ENCODE data around the gene KDM7A.

DNA sequence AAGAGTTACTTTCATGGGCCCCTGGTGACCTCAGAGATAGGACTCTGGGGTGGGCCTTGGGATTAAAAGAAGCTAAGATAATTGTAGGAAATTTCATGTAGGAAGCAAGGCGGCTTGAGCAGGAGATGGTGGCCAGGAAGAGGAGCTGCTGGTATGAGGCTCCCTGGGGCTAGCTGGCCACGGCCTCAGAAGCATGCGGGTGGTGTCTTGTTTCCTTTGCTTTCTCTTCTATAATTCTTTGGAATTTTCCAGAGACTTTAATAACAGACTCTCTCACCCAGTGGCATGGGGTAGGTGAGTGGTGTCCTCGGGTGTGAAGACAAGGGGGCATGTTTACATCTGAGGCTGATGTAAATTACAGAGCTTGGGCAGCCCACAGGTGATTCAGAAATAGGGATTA, 41.9 kb upstream of the KDM7A start:
- TF ChIP-seq, protein P1, sequence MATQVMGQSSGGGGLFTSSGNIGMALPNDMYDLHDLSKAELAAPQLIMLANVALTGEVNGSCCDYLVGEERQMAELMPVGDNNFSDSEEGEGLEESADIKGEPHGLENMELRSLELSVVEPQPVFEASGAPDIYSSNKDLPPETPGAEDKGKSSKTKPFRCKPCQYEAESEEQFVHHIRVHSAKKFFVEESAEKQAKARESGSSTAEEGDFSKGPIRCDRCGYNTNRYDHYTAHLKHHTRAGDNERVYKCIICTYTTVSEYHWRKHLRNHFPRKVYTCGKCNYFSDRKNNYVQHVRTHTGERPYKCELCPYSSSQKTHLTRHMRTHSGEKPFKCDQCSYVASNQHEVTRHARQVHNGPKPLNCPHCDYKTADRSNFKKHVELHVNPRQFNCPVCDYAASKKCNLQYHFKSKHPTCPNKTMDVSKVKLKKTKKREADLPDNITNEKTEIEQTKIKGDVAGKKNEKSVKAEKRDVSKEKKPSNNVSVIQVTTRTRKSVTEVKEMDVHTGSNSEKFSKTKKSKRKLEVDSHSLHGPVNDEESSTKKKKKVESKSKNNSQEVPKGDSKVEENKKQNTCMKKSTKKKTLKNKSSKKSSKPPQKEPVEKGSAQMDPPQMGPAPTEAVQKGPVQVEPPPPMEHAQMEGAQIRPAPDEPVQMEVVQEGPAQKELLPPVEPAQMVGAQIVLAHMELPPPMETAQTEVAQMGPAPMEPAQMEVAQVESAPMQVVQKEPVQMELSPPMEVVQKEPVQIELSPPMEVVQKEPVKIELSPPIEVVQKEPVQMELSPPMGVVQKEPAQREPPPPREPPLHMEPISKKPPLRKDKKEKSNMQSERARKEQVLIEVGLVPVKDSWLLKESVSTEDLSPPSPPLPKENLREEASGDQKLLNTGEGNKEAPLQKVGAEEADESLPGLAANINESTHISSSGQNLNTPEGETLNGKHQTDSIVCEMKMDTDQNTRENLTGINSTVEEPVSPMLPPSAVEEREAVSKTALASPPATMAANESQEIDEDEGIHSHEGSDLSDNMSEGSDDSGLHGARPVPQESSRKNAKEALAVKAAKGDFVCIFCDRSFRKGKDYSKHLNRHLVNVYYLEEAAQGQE (IDR thresholded peaks at IDR 0.05; ENCODE audit: low read depth, low read length): no peak
- no peak for TF ChIP-seq CTCF (IDR thresholded peaks at IDR 0.05)
- TF ChIP-seq EP300 (IDR thresholded peaks at IDR 0.05; ENCODE audit: borderline replicate concordance in 1 of 2, low read depth in 1 of 2, low read length in 1 of 2): no peak
- TF ChIP-seq RAD21 (IDR thresholded peaks at IDR 0.05; ENCODE audit: low read length): no peak
- TF ChIP-seq MAX (IDR thresholded peaks at IDR 0.05; ENCODE audit: low read depth): no peak
- TF ChIP-seq RFX5 (IDR thresholded peaks at IDR 0.05; ENCODE audit: low read length): no peak
- no peak for TF ChIP-seq NRF1 (IDR thresholded peaks at IDR 0.05; ENCODE audit: low read depth, low read length)
- TF ChIP-seq, protein P2, sequence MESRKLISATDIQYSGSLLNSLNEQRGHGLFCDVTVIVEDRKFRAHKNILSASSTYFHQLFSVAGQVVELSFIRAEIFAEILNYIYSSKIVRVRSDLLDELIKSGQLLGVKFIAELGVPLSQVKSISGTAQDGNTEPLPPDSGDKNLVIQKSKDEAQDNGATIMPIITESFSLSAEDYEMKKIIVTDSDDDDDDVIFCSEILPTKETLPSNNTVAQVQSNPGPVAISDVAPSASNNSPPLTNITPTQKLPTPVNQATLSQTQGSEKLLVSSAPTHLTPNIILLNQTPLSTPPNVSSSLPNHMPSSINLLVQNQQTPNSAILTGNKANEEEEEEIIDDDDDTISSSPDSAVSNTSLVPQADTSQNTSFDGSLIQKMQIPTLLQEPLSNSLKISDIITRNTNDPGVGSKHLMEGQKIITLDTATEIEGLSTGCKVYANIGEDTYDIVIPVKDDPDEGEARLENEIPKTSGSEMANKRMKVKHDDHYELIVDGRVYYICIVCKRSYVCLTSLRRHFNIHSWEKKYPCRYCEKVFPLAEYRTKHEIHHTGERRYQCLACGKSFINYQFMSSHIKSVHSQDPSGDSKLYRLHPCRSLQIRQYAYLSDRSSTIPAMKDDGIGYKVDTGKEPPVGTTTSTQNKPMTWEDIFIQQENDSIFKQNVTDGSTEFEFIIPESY (IDR thresholded peaks at IDR 0.05; ENCODE audit: borderline replicate concordance, low read depth): no peak
- TF ChIP-seq TCF12 (IDR thresholded peaks at IDR 0.05): no peak
- no peak for TF ChIP-seq SMC3 (IDR thresholded peaks at IDR 0.05; ENCODE audit: low read depth, low read length)
- TF ChIP-seq GATA2 (CRISPR knock-in tag; IDR thresholded peaks at IDR 0.05): no peak
- no peak for TF ChIP-seq POLR2AphosphoS5 (IDR thresholded peaks at IDR 0.05; ENCODE audit: low read depth, low read length)
- no peak for TF ChIP-seq RCOR1 (IDR thresholded peaks at IDR 0.05; ENCODE audit: low read length)
